ENCODE data around the gene RDH13.

DNA sequence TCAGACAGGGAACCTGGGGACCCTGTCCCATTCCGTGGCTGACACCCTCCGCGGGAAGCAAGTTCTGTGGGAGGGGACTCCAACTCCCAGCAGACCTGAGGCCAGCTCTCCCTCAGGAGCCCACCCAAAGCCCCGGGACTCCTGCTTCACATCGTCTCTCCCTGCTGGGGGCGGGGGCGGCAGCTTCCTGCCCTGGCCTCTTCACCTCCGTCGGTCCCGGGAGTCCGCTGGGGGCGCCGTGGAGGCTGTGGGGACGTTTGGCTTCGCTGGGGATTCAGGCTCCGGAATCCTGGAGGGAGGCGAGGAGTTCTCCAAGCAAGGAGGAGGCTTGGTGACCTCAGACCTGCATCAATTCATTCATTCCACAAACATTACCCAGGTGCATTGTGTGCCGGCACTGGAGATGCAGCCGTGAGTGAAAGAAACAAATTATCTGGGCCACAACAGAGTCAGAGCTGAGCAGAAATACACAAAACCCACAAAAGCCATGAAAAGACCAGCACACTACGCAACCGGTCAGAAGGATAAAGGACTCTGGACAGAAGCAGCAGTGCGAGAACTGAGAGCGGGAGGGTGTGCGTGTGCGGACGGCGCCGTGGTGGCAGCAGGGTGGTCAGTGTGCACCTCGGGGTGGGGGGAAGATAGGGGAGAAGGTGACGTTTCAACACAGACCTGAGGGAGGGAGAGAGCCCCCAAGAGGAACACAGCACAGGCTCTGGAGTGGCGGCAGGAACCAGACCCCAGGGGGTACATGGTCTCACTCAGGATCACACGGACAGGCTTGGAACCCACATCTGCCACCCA, 31.7 kb upstream of the RDH13 start:
- TF ChIP-seq, protein P1, sequence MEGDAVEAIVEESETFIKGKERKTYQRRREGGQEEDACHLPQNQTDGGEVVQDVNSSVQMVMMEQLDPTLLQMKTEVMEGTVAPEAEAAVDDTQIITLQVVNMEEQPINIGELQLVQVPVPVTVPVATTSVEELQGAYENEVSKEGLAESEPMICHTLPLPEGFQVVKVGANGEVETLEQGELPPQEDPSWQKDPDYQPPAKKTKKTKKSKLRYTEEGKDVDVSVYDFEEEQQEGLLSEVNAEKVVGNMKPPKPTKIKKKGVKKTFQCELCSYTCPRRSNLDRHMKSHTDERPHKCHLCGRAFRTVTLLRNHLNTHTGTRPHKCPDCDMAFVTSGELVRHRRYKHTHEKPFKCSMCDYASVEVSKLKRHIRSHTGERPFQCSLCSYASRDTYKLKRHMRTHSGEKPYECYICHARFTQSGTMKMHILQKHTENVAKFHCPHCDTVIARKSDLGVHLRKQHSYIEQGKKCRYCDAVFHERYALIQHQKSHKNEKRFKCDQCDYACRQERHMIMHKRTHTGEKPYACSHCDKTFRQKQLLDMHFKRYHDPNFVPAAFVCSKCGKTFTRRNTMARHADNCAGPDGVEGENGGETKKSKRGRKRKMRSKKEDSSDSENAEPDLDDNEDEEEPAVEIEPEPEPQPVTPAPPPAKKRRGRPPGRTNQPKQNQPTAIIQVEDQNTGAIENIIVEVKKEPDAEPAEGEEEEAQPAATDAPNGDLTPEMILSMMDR (IDR thresholded peaks at IDR 0.05) = no peak
- TF ChIP-seq ZFX (IDR thresholded peaks at IDR 0.05; ENCODE audit: borderline replicate concordance) = no peak
